T-helper 17 cell (primary cell): Measurements from ENCODE around the gene NAPB. TPM values are rescaled to one million over a fixed set of nuclear protein-coding genes. Genes with fewer than 3 reads are reported as not detected.

Source experiments
- ATAC-seq: fragments of 150-1000 bp; cut with Tn5 transposase; 2 replicates; pipeline ENCODE4 v1.10.0; 2021; ENCODE audit warnings: mild to moderate bottlenecking, moderate library complexity
- DNase-seq, 3 donors: peaks; one replicate each; pipeline versions ENCODE4 v3.0.0 to v3.0.0-alpha.2; 2020 to 2021
- H3K9me3 ChIP-seq: one replicate; pipeline ENCODE4 v1.7.0; 2013; ENCODE audit warnings: low read length, mild to moderate bottlenecking; ENCODE audit not compliant: control insufficient read depth, poor library complexity, severe bottlenecking
- H3K27ac Mint-ChIP-seq: one replicate; pipeline ENCODE4 v1.8.0; 2022; ENCODE audit warnings: mild to moderate bottlenecking, moderate library complexity, mixed read lengths
- H3K27me3 Mint-ChIP-seq: one replicate; pipeline ENCODE4 v1.8.0; 2022; ENCODE audit warnings: mixed read lengths
- H3K36me3 Mint-ChIP-seq: one replicate; pipeline ENCODE4 v1.8.0; 2022; ENCODE audit warnings: low read depth, mixed read lengths
- H3K4me1 Mint-ChIP-seq: one replicate; pipeline ENCODE4 v1.8.0; 2022; ENCODE audit warnings: mild to moderate bottlenecking, mixed read lengths
- H3K4me3 Mint-ChIP-seq: one replicate; pipeline ENCODE4 v1.8.0; 2022; ENCODE audit warnings: mild to moderate bottlenecking, moderate library complexity, mixed read lengths
- total RNA-seq, 4 donors: library from RNA in 2 of 4; stranded (reverse) in 2 of 4; gene quantifications; one replicate each; pipeline ENCODE4 v1.2.3 and lab custom pipeline; 2022 to 2026

NAPB gene
- total RNA-seq, 2 donors from 2014 or later: 8.5 to 12.3 TPM

- peaks cover 11% of the 10 kb centered on the region for H3K4me1 Mint-ChIP-seq
- peaks cover 29% of the 10 kb centered on the region for H3K36me3 Mint-ChIP-seq
- peak overlapping the region; percentile 45 for H3K27ac Mint-ChIP-seq
- no peaks in the 10 kb centered on the region for H3K27me3 Mint-ChIP-seq
- H3K9me3 ChIP-seq: no peaks in the 10 kb centered on the region
- no peak for DNase-seq
- no peak overlapping the region for H3K4me3 Mint-ChIP-seq
- no peak for ATAC-seq
Observed at GRCh38 chr20:23390091-23390774, 31.1 kb downstream of the NAPB start.

GRCh38 chr20:23387118-23387443 lies 34.2 kb downstream of the NAPB start:
- ATAC-seq (no peak), DNase-seq (no peak)
- H3K27me3 Mint-ChIP-seq: no peaks in the 10 kb centered on the region
- H3K27ac Mint-ChIP-seq: no peak overlapping the region
- peaks cover 5% of the 10 kb centered on the region for H3K4me1 Mint-ChIP-seq
- peaks cover 18% of the 10 kb centered on the region for H3K36me3 Mint-ChIP-seq
- H3K9me3 ChIP-seq: no peaks in the 10 kb centered on the region
- no peak overlapping the region for H3K4me3 Mint-ChIP-seq

- H3K9me3 ChIP-seq: no peaks in the 10 kb centered on the region
- H3K27ac Mint-ChIP-seq: no peak overlapping the region
- H3K27me3 Mint-ChIP-seq: no peaks in the 10 kb centered on the region
- ATAC-seq: no peak
- no peak overlapping the region for H3K4me3 Mint-ChIP-seq
- H3K36me3 Mint-ChIP-seq: peaks cover 18% of the 10 kb centered on the region
- H3K4me1 Mint-ChIP-seq: peaks cover 5% of the 10 kb centered on the region
- no peak for DNase-seq
Observed at GRCh38 chr20:23386304-23387117, 34.8 kb downstream of the NAPB start.

- Mint-ChIP-seq H3K4me3 (no peak overlapping the region), H3K27me3 (no peaks in the 10 kb centered on the region), H3K36me3 (peaks cover 15% of the 10 kb centered on the region), H3K27ac (peak overlapping the region; percentile 68), H3K4me1 (peaks cover 2% of the 10 kb centered on the region)
- no peak for DNase-seq
- H3K9me3 ChIP-seq: no peaks in the 10 kb centered on the region
- ATAC-seq: no peak
Observed at GRCh38 chr20:23381876-23382275, 39.4 kb downstream of the NAPB start.

GRCh38 chr20:23379772-23380171 lies 41.5 kb downstream of the NAPB start:
- Mint-ChIP-seq H3K36me3 (peaks cover 7% of the 10 kb centered on the region), H3K27ac (no peak overlapping the region), H3K27me3 (no peaks in the 10 kb centered on the region), H3K4me3 (no peak overlapping the region), H3K4me1 (no peaks in the 10 kb centered on the region)
- ATAC-seq: no peak
- no peak for DNase-seq
- no peaks in the 10 kb centered on the region for H3K9me3 ChIP-seq

GRCh38 chr20:23375827-23376226 lies 45.5 kb downstream of the NAPB start:
- no peak for DNase-seq
- Mint-ChIP-seq H3K4me1 (no peaks in the 10 kb centered on the region), H3K27ac (no peak overlapping the region), H3K27me3 (no peaks in the 10 kb centered on the region), H3K36me3 (peaks cover 7% of the 10 kb centered on the region), H3K4me3 (no peak overlapping the region)
- ATAC-seq: no peak
- H3K9me3 ChIP-seq: no peaks in the 10 kb centered on the region

GRCh38 chr20:23374441-23374840 lies 46.8 kb downstream of the NAPB start:
- Mint-ChIP-seq H3K27me3 (no peaks in the 10 kb centered on the region), H3K4me1 (no peaks in the 10 kb centered on the region), H3K4me3 (no peak overlapping the region), H3K27ac (no peak overlapping the region), H3K36me3 (peaks cover 7% of the 10 kb centered on the region)
- ATAC-seq (no peak), DNase-seq (no peak)
- H3K9me3 ChIP-seq: no peaks in the 10 kb centered on the region

- no peaks in the 10 kb centered on the region for H3K27me3 Mint-ChIP-seq
- H3K4me3 Mint-ChIP-seq: no peak overlapping the region
- no peaks in the 10 kb centered on the region for H3K36me3 Mint-ChIP-seq
- peaks cover 9% of the 10 kb centered on the region for H3K4me1 Mint-ChIP-seq
- H3K9me3 ChIP-seq: no peaks in the 10 kb centered on the region
- H3K27ac Mint-ChIP-seq: no peak overlapping the region
- DNase-seq: no peak
- no peak for ATAC-seq
Observed at GRCh38 chr20:23371496-23371895, 49.8 kb downstream of the NAPB start.

GRCh38 chr20:23370873-23371272 lies 50.4 kb downstream of the NAPB start:
- H3K36me3 Mint-ChIP-seq: no peaks in the 10 kb centered on the region
- no peak overlapping the region for H3K27ac Mint-ChIP-seq
- ATAC-seq: no peak

GRCh38 chr20:23370274-23370673 lies 51.0 kb downstream of the NAPB start:
- H3K4me1 Mint-ChIP-seq: peaks cover 16% of the 10 kb centered on the region
- H3K27me3 Mint-ChIP-seq: no peaks in the 10 kb centered on the region
- H3K9me3 ChIP-seq: no peaks in the 10 kb centered on the region
- H3K27ac Mint-ChIP-seq: no peak overlapping the region
- H3K36me3 Mint-ChIP-seq: no peaks in the 10 kb centered on the region
- no peak overlapping the region for H3K4me3 Mint-ChIP-seq
- no peak for DNase-seq
- ATAC-seq: no peak

More at GRCh38 chr20:23370873-23371272, 50.4 kb downstream of the NAPB start:
- DNase-seq: no peak
- H3K9me3 ChIP-seq: no peaks in the 10 kb centered on the region
- Mint-ChIP-seq H3K4me3 (no peak overlapping the region), H3K27me3 (no peaks in the 10 kb centered on the region), H3K4me1 (peaks cover 16% of the 10 kb centered on the region)

GRCh38 chr20:23369072-23369823 lies 52.0 kb downstream of the NAPB start:
- H3K4me3 Mint-ChIP-seq: no peak overlapping the region
- H3K9me3 ChIP-seq: no peaks in the 10 kb centered on the region
- H3K27ac Mint-ChIP-seq: peak overlapping the region; percentile 78
- peaks cover 8% of the 10 kb centered on the region for H3K36me3 Mint-ChIP-seq
- no peaks in the 10 kb centered on the region for H3K27me3 Mint-ChIP-seq
- DNase-seq: no peak
- peaks cover 26% of the 10 kb centered on the region for H3K4me1 Mint-ChIP-seq
- ATAC-seq: no peak

GRCh38 chr20:23368316-23369071 lies 52.8 kb downstream of the NAPB start:
- Mint-ChIP-seq H3K4me1 (peaks cover 33% of the 10 kb centered on the region), H3K36me3 (peaks cover 8% of the 10 kb centered on the region), H3K27me3 (no peaks in the 10 kb centered on the region), H3K4me3 (no peak overlapping the region), H3K27ac (no peak overlapping the region)
- DNase-seq: no peak
- no peak for ATAC-seq
- no peaks in the 10 kb centered on the region for H3K9me3 ChIP-seq

GRCh38 chr20:23367770-23368169 lies 53.5 kb downstream of the NAPB start:
- DNase-seq (no peak), ATAC-seq (no peak)
- H3K36me3 Mint-ChIP-seq: peaks cover 8% of the 10 kb centered on the region
- H3K9me3 ChIP-seq: no peaks in the 10 kb centered on the region
- H3K4me1 Mint-ChIP-seq: peaks cover 39% of the 10 kb centered on the region
- no peaks in the 10 kb centered on the region for H3K27me3 Mint-ChIP-seq
- no peak overlapping the region for H3K4me3 Mint-ChIP-seq
- H3K27ac Mint-ChIP-seq: peak overlapping the region; percentile 90
